Measurements from ENCODE around the gene USP1.

- TF ChIP-seq CTCF (IDR thresholded peaks at IDR 0.05; ENCODE audit: low read depth, low read length, missing input control) (no peak), RAD21 (IDR thresholded peaks at IDR 0.05) (no peak), RXRA (IDR thresholded peaks at IDR 0.05) (no peak), JUND (IDR thresholded peaks at IDR 0.05) (no peak), YY1 (IDR thresholded peaks at IDR 0.05) (no peak), ATF3 (IDR thresholded peaks at IDR 0.05) (no peak), MAX (IDR thresholded peaks at IDR 0.05) (no peak), TAF1 (conservative IDR thresholded peaks at IDR 0.05) (no peak)
Measured at GRCh38 chr1:62439652-62440371, 3.0 kb downstream of the USP1 start.
